PC-9 (cell line): Measurements from ENCODE around the gene ANKRD35.

Source experiments
- CTCF ChIP-seq: fragments of 200-600 bp; sonication (generic); conservative IDR thresholded peaks from 2 replicates; pipeline ENCODE4 v1.6.1; 2017; ENCODE audit warnings: mixed run types, antibody characterized with exemption, mild to moderate bottlenecking, moderate library complexity
- EZH2 ChIP-seq: fragments of 200-600 bp; sonication (generic); IDR thresholded peaks from 2 replicates; pipeline ENCODE4 v1.8.0; 2017; ENCODE audit warnings: antibody characterized with exemption, low read depth

DNA sequence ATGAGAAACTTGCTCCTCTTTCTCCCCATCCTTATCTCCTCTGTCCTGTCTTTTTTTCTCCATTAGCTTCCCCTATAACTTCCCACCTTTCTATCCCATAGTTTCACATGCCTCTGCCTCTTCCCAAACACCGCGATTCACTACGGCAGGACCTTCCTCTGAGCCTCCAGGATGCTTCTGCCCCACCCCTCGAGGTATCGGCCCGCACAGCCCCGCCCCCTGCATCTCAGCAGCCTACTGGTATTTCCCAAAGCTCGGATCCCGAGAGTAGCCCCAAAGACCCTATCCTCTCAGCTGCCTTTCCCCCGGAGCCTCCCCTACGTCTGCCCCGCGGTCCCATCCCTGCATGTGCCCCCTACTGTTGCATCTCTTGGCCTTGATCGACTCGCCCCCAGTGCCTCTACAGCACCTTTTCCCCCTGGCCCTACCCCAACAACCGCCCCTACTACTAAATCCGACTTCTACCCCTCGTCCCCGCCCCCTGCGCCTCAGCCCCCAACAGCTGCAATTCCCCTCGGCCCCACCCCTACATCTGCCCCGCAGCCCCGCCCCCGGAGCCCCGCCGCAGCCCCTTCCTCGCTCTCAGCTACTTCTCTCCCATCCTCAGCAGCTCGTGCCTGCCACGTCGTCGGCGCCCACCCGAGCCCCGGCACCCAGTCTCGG lies 27.3 kb downstream of the ANKRD35 start:
- TF ChIP-seq CTCF (no peak), EZH2 (no peak)
